8988T (cell line): ENCODE results near the gene YLPM1.
"Not testable (repeated sequence)": the region's sequence is repeated elsewhere in the genome, so short reads cannot be mapped to it uniquely, and the experiment has no call there.

Source experiments
- DNase-seq: peaks from one replicate; pipeline ENCODE4 v3.0.0; 2011

Gene YLPM1, protein sequence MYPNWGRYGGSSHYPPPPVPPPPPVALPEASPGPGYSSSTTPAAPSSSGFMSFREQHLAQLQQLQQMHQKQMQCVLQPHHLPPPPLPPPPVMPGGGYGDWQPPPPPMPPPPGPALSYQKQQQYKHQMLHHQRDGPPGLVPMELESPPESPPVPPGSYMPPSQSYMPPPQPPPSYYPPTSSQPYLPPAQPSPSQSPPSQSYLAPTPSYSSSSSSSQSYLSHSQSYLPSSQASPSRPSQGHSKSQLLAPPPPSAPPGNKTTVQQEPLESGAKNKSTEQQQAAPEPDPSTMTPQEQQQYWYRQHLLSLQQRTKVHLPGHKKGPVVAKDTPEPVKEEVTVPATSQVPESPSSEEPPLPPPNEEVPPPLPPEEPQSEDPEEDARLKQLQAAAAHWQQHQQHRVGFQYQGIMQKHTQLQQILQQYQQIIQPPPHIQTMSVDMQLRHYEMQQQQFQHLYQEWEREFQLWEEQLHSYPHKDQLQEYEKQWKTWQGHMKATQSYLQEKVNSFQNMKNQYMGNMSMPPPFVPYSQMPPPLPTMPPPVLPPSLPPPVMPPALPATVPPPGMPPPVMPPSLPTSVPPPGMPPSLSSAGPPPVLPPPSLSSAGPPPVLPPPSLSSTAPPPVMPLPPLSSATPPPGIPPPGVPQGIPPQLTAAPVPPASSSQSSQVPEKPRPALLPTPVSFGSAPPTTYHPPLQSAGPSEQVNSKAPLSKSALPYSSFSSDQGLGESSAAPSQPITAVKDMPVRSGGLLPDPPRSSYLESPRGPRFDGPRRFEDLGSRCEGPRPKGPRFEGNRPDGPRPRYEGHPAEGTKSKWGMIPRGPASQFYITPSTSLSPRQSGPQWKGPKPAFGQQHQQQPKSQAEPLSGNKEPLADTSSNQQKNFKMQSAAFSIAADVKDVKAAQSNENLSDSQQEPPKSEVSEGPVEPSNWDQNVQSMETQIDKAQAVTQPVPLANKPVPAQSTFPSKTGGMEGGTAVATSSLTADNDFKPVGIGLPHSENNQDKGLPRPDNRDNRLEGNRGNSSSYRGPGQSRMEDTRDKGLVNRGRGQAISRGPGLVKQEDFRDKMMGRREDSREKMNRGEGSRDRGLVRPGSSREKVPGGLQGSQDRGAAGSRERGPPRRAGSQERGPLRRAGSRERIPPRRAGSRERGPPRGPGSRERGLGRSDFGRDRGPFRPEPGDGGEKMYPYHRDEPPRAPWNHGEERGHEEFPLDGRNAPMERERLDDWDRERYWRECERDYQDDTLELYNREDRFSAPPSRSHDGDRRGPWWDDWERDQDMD (N-terminal part only)

DNA sequence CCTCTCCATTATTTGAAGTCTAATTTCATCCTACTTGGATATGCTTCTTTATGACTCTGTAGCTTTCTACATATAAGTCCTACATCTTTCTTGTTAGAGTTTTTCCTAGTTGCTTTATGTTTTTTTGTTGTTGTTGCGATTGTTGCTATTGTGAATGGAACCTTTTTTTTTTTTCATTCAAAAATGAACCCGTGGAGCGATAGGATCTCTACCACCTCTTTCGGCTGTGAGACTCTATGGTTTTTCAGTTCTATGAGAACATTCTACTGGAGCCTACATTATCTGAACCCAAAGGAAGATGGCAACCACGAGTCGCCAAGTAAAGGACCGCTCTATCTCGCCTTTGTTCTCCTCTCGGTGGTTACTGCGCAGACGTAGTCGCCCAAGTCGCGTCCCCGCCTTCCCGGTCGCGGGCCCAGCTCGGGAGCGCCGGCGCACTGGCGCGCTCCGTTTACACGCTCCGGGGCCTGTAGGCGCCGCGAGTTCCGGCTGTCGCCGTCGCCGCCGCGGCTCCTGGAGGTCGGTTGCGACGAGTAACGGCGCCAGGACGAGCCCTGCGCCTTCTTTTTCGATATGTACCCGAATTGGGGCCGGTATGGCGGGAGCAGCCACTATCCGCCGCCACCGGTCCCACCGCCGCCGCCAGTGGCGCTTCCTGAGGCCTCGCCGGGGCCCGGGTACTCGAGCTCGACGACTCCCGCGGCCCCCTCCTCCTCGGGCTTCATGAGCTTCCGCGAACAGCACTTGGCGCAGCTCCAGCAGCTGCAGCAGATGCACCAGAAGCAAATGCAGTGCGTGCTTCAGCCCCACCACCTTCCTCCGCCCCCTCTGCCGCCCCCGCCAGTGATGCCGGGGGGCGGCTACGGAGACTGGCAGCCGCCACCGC is at the start of gene YLPM1:
Gene YLPM1, plus strand, starts transcription at position 400 of the 886 bp plus-strand sequence. Its CDS starts 174 bp downstream, at position 574.
- peak; percentile 78 for DNase-seq

DNA sequence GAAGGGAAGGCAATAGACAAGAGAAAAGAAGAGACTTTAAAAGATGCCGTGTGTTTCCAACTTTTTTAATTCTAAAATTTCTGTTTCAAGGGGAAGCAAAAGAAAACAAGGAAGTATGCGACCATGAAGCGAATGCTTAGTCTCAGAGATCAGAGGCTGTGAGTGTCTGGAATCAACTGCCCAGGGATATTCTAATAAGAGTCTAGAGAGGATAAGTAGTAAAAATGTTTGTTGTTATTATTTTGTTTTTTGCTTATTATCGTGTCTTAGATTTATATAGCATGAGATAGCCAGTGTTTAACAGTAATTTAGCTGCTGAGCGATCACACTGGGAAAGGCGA is 49.8 kb upstream of the YLPM1 start:
- DNase-seq = no peak

DNA sequence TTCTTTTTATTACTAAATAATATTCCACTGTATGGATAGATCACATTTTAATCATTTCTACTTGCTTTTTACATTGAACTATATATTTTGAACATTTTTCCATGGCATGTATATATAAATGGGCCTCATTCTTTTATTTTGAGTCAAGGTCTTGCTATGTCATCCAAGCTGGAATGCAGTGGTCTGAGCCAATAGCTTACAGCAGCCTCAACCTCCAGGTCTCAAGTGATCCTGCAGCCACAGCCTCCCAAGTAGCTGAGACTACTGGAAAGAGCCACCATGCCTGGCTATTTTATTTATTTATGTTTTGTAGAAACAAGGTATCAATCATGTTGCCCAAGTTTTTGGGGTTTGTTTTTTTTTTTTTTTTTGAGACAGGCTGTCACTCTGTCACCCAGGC is 42.6 kb upstream of the YLPM1 start:
- DNase-seq = no peak

DNA sequence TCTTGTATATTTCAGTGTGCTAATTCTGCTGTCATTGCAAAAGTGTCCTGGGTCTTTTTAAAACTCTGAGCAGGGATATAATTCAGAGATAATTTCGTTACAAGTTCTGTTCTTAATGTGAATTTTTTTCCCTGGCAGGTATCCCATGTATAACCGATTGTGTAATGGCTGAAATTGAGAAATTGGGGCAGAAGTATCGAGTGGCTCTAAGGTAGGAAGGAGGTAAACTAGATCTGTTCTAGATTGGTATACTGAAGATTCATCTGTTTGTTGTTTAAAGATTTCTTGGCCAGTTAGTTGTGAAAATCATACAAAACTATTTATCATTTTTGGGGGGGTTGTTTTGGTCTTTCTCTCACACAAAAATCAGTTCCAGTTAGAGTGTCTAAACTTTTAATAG is 40.0 kb upstream of the YLPM1 start:
- no peak for DNase-seq

DNA sequence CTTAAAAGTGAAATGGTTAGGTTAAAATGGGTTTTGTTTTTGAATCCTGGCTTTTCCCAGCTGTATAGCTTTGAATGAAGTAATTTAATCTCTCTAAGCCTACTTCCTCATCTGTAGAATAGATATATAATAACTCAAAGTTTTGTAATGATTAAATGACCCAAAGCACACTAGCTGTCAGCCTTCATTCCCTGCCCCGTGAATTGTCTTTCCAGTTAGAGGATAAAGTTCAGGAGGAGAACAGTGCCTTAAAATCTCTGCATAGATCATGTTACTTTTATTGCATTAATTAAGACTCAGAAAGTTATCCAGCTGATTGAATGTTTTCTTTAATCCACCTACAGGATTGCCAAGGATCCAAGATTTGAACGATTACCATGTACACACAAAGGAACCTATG is 30.7 kb upstream of the YLPM1 start:
- no peak for DNase-seq

DNA sequence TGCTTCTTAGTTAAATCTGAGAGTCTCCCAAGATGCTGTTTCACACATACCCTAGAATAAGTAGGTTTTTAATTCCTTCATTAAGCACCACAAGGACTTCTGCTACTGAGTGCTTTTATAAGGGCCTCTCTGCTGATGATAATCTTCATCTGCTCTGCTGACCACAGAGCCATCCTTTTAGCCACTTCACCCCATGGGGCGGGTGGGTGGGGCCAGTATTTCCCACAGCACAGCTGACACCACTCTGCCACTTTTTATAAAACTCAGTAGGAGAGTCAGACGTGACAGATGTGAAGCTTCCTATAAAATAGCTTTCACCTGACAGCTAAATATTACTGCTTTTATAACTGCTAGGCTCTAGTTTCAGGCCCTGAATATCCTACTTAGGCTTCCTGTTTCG is 29.9 kb upstream of the YLPM1 start:
- no peak for DNase-seq

DNA sequence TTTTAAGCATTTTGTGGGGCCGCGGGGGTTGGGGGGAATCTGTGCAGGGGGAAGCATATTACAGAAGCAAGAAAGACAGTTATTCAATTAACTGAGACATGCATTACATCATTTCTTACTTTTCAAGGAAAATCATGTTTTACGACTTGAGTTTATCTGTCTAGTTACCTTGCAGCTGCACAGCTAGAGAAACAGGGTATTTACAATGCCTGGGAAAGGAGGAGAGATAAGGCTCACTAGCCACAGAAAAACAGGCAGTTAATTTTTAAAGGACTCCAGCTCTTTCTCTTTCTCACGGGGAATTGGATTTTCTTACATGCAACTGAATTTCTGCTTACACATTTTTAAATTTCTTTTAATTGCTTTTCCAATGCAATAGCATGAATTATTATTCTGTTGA is 28.0 kb upstream of the YLPM1 start:
- DNase-seq = no peak

DNA sequence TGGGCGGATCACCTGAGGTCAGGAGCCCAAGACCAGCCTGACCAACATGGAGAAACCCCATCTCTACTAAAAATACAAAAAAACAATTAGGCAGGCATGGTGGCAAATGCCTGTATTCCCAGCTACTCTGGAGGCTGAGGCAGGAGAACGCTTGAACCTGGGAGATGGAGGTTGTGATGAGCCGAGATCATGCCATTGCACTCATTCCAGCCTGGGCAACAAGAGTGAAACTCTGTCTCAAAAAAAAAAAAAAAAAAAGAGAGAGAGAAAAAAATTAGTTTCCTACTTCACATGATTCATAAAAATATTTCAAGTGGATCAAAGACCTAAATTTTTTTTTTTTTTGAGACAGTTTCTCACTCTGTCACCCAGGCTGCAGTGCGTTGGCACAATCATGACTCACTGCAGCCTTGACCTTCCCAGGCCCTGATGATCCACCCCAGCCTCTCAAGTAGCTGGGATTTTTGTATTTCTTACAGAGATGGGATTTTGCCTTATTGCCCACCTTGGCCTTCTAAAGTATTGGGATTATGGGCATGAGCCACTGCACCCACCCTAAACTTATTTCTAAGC is 25.3 kb upstream of the YLPM1 start:
- no peak for DNase-seq

DNA sequence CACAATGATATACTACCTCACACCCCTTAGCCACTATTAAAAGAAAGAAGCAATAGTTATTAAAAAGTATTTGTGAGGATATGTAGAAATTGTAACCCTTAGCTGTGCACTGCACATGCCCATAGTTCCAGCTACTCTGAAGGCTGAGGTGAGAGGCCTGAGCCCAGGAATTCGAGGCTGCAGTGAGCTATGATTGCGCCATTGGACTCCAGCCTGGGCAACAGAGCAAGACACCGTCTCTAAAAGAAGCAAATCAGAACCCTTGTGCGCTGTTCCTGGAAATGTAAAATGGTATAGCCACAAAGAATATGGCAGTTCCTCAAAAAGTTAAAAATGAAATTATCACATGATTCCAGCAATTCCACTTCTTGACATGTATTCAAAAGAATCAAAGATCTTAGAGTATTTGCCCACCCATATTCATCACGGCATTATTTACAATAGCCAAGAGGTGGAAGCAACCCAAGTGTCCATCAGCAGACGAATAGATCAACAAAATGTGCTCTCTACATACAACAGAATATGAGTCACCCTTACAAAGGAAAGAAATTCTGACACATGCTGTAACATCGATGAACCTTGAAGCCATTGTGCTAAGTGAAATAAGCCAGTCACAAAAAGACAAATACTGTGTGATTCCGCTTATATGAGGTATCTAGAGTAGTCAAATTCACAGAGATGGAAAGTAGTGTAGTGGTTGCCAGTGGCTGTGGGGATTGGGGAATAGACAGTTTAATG is 23.7 kb upstream of the YLPM1 start:
- DNase-seq = no peak

DNA sequence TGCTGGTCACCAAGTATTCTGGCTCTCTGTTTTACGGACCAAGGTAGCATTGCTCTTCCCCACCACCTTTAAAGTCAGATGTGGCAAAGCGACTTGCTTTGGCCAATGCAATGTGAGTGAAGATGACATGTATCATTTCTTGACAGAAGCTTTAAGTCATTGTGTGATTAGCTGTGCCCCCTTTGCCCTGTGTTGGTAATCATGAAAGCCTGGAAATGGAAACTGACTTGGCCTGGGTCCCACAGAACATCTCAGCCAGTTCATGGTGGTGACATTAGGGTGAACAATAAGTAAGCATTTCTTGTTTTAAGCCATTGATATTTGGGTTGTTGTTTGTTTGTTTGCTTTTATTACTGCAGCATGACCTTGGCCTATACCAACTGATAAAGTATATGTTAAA is 15.9 kb upstream of the YLPM1 start:
- no peak for DNase-seq

DNA sequence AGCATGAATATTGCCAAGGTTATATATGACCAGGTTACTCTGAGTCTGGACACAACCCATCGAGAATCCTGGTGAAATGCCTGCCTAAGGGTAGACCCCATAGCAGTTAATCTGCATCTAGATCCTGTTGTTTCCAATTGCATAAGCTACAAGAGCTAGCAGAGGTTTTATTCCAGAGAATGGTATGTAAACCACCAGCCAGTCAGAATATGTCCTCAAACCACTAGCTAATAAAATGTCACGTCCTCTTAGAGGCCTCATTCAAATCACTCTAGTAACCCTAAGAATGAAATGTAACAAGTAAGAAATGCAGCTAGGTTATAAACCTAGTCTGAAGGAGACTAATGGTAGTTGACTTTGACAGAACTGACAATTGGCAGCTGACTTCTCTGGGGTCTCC is 9.0 kb upstream of the YLPM1 start:
- no peak for DNase-seq

DNA sequence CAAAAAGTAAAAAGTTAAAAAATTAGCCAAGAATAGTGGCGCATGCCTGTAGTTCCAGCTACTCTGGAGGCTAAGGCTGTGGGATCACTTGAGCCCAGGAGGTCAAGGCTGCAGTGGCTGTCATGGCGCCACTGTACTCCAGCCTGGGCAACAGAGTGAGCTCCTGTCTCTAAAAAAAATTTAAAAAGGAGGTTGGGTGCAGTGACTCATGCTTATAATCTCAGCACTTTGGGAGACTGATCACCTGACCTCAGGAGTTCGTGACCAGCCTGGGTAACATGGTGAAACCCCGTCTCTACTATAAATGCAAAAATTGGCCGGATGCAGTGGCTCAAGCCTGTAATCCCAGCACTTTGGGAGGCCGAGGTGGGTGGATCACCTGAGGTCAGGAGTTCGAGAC is 8.2 kb upstream of the YLPM1 start:
- DNase-seq = no peak

DNA sequence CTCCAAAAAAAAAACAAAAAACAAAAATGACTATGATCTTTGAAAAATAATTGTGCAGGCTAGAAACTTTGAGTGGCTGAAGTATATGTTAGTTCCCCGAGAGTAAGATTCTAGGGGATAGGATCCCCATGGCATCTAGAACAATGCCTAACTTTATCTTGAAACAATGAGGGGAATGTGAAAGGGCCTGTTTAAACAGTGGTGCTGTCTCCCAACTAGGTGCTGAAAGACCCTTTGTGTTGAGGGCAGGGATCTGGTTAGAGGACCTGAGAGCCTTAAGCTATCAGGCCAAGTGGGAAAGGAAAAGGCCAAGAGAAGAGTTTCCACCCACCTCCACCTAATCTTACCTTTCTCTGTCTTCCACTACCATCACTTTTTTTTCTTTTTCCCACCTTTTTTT is 6.8 kb upstream of the YLPM1 start:
- no peak for DNase-seq

DNA sequence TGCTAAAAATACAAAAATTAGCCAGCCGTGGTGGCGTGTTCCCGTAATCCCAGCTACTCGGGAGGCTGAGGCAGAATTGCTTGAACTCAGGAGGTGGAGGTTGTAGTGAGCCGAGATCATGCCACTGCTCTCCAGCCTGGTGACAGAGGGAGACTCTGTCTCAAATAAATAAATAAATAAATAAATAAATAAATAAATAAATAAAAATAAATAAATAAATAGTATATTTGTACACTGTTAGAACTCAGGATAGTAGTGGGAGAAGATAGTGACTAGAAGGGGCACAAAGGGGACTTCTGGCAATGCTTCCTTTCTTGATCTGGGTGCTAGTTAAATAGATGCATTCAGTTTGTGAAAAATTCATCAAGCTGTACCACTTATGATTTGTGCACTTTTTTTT is 4.6 kb upstream of the YLPM1 start:
- not testable (repeated sequence) for DNase-seq

DNA sequence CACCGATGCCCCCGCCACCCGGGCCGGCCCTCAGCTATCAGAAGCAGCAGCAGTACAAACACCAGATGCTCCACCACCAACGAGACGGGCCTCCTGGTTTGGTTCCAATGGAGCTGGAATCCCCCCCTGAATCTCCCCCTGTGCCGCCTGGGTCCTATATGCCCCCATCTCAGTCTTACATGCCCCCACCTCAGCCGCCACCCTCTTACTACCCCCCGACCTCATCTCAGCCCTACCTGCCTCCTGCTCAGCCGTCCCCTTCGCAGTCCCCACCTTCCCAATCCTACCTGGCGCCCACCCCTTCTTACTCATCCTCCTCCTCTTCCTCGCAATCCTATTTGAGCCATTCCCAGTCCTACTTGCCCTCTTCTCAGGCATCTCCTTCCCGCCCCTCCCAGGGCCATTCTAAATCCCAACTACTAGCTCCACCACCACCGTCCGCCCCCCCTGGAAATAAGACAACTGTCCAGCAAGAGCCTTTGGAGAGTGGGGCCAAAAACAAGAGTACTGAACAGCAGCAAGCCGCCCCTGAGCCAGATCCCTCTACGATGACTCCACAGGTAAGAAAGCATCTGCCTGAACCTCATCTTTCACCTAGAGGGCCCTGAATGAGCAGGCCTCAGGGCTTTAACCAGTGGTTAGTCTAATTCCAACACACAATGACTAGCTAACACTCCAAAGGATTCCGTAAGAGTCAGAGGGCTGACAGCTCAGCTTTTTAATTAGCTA is 851 bp downstream of the YLPM1 start:
- no peak for DNase-seq

DNA sequence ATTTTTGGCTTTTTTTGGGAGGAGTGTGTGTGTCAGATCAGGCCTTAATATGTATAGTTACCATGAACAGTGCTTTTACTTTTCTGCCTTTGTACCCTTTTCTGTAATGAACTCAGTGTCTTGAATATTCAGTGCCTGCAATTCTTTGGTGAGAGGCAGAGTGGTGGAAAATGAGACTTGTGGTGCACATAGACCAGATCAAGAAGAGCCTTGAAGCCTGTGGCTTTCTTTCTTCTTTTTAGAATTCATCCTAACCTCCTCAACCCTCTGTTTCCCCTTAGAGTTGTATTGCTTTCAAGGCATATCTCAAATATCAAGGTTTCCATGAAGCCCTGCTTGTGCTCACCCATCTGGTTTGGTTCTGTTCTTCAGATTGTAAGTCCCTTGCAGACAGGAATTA is 2.6 kb downstream of the YLPM1 start:
- no peak for DNase-seq

DNA sequence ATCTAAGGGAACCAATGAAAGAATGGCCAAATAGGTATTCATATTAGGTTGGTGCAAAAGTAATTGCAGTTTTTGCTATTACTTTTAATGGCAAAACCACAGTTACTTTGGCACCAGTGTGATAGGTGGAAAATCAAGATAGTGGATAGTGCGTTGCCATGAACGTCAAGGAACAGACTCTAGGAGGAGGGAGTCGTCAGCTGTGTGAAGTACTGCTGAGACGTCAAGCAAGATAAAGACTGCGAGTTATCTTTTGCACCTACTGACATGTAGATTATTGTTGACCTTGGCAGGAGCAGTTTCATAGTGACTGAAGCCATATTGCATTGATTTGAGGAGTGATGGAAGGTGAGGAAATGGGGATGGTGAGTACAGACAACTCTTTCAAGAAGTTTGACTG is 8.3 kb downstream of the YLPM1 start:
- DNase-seq = no peak

DNA sequence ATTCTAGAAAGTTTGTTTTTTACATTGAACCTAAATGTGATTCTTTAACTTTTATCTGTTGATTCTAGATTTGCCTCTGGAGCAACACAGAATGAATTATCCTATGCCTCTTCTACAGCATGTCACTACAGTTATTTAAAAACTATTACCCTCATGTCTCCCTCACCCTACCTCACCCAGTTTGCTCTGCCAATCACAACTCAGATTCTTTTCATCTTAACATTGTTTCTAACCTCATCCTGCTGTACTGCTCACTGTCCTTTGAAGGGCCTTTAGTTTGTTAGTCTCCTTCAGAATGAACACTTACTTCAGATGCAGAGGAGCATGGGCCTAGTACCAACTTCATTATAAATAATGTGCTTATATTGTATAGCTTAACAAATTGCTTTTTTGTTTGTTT is 21.5 kb downstream of the YLPM1 start:
- DNase-seq = no peak

DNA sequence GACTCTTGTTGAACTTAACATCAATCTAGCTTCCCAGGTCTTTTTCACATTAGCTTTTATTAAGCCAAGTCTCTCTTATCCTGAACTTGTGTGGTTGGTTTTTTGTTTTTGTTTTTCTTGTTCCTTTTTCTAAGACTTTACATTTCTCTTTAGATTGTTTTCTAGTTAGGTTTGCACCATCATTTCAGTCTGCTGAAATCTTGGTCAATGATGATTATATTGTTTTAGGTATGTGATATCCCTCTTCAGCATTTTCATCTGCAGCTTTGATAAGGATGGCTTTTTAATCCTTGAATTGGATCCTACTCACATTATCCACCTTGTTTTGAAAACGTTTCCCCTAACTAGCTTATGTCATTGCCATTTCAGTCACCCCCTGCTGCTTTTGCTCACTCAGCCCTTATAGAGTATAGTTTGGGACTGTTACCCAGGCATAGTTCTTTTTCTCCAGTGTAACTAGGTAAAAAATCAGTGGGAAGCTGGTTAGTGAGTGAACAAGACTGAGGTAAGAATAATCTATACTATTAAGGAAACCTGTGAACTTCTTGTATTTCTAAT is 22.0 kb downstream of the YLPM1 start:
- DNase-seq = no peak

DNA sequence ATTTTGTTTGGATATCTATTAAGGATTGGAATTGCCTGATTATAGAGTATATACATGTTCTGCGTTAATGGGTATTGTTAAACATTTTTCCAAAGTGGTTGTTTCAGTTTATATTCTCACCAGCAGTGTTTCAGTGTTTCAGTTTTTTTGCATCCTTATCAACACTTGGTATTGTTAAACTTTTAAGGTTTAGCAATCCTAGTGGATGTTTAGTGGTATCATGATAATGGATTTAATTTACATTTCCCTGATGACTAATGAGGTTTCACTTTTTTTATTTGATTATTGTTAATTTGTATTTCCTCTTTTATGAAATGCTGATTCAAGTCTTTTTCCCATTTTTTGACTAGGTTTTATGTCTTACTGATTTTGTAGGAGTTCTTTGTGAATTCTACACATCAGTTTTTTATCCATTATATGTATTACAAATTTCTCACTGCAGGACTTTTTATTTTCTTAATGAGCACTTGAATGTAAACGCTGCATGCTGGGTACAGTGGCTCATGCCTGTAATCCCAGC is 23.7 kb downstream of the YLPM1 start:
- DNase-seq = no peak
